B cell (primary cell): ENCODE data around the gene ZBTB24. TPM values are rescaled to one million over a fixed set of nuclear protein-coding genes. Genes with fewer than 3 reads are reported as not detected.

Experiments
- ATAC-seq: fragments of 200-7000 bp; cut with Tn5 transposase; one replicate; pipeline ENCODE4 v1.10.0; 2021; ENCODE audit warnings: low read depth, mild to moderate bottlenecking, moderate number of reproducible peaks, moderate library complexity
- CTCF ChIA-PET: fragments of 350-600 bp; sonication (Branson Sonifier 250); formaldehyde crosslinking; loops from one replicate; lab custom pipeline; 2021; ENCODE audit warnings: antibody characterized with exemption, inconsistent platforms; lab: Charles Lee
- POLR2A ChIA-PET: fragments of 350-600 bp; sonication (Branson Sonifier 250); formaldehyde crosslinking; loops from one replicate; lab custom pipeline; 2021; ENCODE audit warnings: antibody characterized with exemption; lab: Charles Lee
- DNase-seq: peaks from one replicate; pipeline ENCODE4 v3.0.0; 2013
- H2AFZ ChIP-seq: 2 replicates; pipeline ENCODE4 v1.6.1; 2012; ENCODE audit warnings: mild to moderate bottlenecking, low read depth, low read length; ENCODE audit not compliant: insufficient read depth, poor library complexity, severe bottlenecking
- H3K27ac ChIP-seq, 2 donors: 1 replicate in 1 of 2; 2 replicates in 1 of 2; pipeline ENCODE4 v1.5.1; 2012 to 2013; ENCODE audit warnings: low read length in 2 of 2, mild to moderate bottlenecking in 2 of 2, moderate library complexity in 1 of 2
- H3K27me3 ChIP-seq, 4 experiments: fragments of 200-600 bp in 1 of 4; sonication (generic) in 1 of 4; replicated peaks in 1 of 4; 1 replicate in 2 of 4; 2 replicates in 2 of 4; pipeline versions ENCODE4 v1.6.1 to v1.7.0; 2013 to 2016; ENCODE audit warnings: low read length in 3 of 4, mild to moderate bottlenecking in 2 of 4, mixed read lengths in 1 of 4, moderate library complexity in 1 of 4; ENCODE audit not compliant: insufficient read depth in 4 of 4, control insufficient read depth in 3 of 4; ENCODE audit errors: control extremely low read depth in 1 of 4
- H3K36me3 ChIP-seq, 2 experiments: replicated peaks in 1 of 2; 1 replicate in 1 of 2; 2 replicates in 1 of 2; pipeline versions ENCODE4 v1.6.1 to v1.7.1; 2013; ENCODE audit warnings: low read length in 1 of 2; ENCODE audit not compliant: insufficient read depth in 2 of 2, control insufficient read depth in 1 of 2; ENCODE audit errors: control extremely low read depth in 1 of 2, extremely low read depth in 1 of 2
- H3K4me1 ChIP-seq, 2 donors: fragments of 200-600 bp in 1 of 2; sonication (generic) in 1 of 2; 1 replicate in 1 of 2; 2 replicates in 1 of 2; pipeline versions ENCODE4 v1.5.1 to v1.6.1; 2013 to 2017; ENCODE audit warnings: low read length in 2 of 2; ENCODE audit not compliant: control insufficient read depth in 2 of 2, insufficient read depth in 2 of 2
- H3K4me2 ChIP-seq: replicated peaks from 2 replicates; pipeline ENCODE3; 2012; ENCODE audit warnings: mild to moderate bottlenecking, low read depth, low read length; ENCODE audit not compliant: poor library complexity, severe bottlenecking
- H3K4me3 ChIP-seq, 5 experiments: fragments of 200-600 bp in 1 of 5; sonication (generic) in 1 of 5; 1 replicate in 3 of 5; 2 replicates in 2 of 5; pipeline versions ENCODE4 v1.5.1 to v1.7.0; 2011 to 2016; ENCODE audit warnings: low read length in 4 of 5, mild to moderate bottlenecking in 4 of 5, low read depth in 2 of 5, control low read depth in 1 of 5, moderate library complexity in 1 of 5; ENCODE audit not compliant: insufficient read depth in 1 of 5; ENCODE audit errors: control extremely low read depth in 1 of 5, extremely low read depth in 1 of 5
- H3K79me2 ChIP-seq: fragments of 200-600 bp; sonication (generic); one replicate; pipeline ENCODE4 v1.6.0; 2016; ENCODE audit warnings: low read length; ENCODE audit not compliant: control insufficient read depth, insufficient read depth
- H3K9ac ChIP-seq: fragments of 200-600 bp; sonication (generic); 2 replicates; pipeline ENCODE4 v1.6.1; 2017; ENCODE audit warnings: mild to moderate bottlenecking, low read length, moderate library complexity
- H3K9me3 ChIP-seq, 3 donors: one replicate each; pipeline versions ENCODE4 v1.6.1 to v1.7.1; 2013; ENCODE audit warnings: low read length in 2 of 3; ENCODE audit not compliant: control insufficient read depth in 2 of 3, insufficient read depth in 1 of 3; ENCODE audit errors: control extremely low read depth in 1 of 3
- H4K20me1 ChIP-seq: 2 replicates; pipeline ENCODE4 v1.6.0; 2012; ENCODE audit warnings: mild to moderate bottlenecking, low read length; ENCODE audit not compliant: insufficient read depth, control insufficient read depth, poor library complexity, severe bottlenecking
- H3K27ac Mint-ChIP-seq: one replicate; pipeline ENCODE4 v1.8.0; 2021; ENCODE audit warnings: mixed read lengths
- H3K27me3 Mint-ChIP-seq: one replicate; pipeline ENCODE4 v1.8.0; 2021; ENCODE audit warnings: mixed read lengths
- H3K4me1 Mint-ChIP-seq: one replicate; pipeline ENCODE4 v1.8.0; 2021; ENCODE audit warnings: mixed read lengths
- H3K4me3 Mint-ChIP-seq: one replicate; pipeline ENCODE4 v1.8.0; 2021; ENCODE audit warnings: mixed read lengths
- H3K9me3 Mint-ChIP-seq: one replicate; pipeline ENCODE4 v1.8.0; 2022; ENCODE audit warnings: mixed read lengths; ENCODE audit not compliant: insufficient read depth
- EZH2 ChIP-seq: IDR thresholded peaks from 2 replicates; pipeline ENCODE4 v1.6.1; 2012; ENCODE audit warnings: borderline replicate concordance, low read depth, mild to moderate bottlenecking, moderate library complexity, low read length; ENCODE audit not compliant: insufficient read depth, poor library complexity, severe bottlenecking
- WGBS: methylation state at CpG from one replicate; pipeline ENCODE4 v1.1.5; 2013; ENCODE audit warnings: missing lambda C conversion rate; ENCODE audit not compliant: insufficient coverage; 5-methylcytosine and 5-hydroxymethylcytosine counted together
- intact Hi-C: fragments of 100-400 bp; cut with micrococcal nuclease; formaldehyde crosslinking; loops from one replicate; pipeline ENCODE4 v1.10.0; 2022
- polyA plus RNA-seq: library from polyadenylated mRNA; depleted of rRNA; stranded (reverse); fragments of >200 nt; gene quantifications from 2 replicates; pipeline ENCODE4 v1.2.3, GENCODE V29; 2012
- total RNA-seq, 2 donors: library from RNA; stranded (reverse); fragments of 120-200 nt in 1 of 2; gene quantifications; 1 replicate in 1 of 2; 2 replicates in 1 of 2; pipeline versions ENCODE4 v1.2.3 to v1.2.4, GENCODE V29; 2013 to 2022
- TF ChIP-seq, protein P1 (sequence below): fragments of 200-600 bp; IDR thresholded peaks from one replicate; pipeline ENCODE4 v1.8.0; 2022; ENCODE audit warnings: antibody characterized with exemption, mild to moderate bottlenecking

The ZBTB24 gene
- total and polyA plus RNA-seq, 2 donors (not counting 1 experiment from before 2014, with no cell fraction given), result 10.6 to 31.4 TPM

DNA sequence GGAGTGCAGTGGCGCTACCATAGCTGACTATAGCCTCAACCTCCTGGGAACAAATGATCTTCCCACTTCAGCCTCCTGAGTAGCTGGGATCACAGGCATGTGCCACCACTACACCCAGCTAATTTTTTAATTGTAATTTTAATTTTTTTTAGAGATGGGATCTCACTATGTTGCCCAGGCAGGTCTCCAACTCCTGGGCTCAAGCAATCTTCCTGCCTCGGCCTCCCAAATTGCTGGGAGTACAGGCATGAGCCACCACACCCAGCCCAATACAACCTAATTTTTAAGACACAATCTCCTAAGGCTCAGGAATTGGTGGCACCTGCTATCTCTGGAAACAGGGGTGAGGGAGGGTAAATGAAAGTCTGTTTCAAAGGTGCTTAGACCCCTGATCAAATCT lies 5.8 kb downstream of the ZBTB24 start:
- Histone ChIP-seq H4K20me1 (peaks cover 18% of the 10 kb centered on the region), H3K9ac (peak overlapping the region; percentile 68), H2AFZ (no peak overlapping the region), H3K4me2 (peak overlapping the region; percentile 91), H3K27me3 (no peaks in the 10 kb centered on the region), H3K4me3 (peak overlapping the region in 2 of 5 experiments; percentile 12 to 34), H3K9me3 (no peaks in the 10 kb centered on the region), H3K79me2 (peaks cover 86% of the 10 kb centered on the region), H3K4me1 (peaks cover 64 to 69% of the 10 kb centered on the region in 2 donors), H3K36me3 (peaks cover 6 to 64% of the 10 kb centered on the region in 2 experiments), H3K27ac (peak overlapping the region in 1 of 2 donors; percentile 81)
- intact Hi-C loops, result no loop called here
- TF ChIP-seq, protein P1, sequence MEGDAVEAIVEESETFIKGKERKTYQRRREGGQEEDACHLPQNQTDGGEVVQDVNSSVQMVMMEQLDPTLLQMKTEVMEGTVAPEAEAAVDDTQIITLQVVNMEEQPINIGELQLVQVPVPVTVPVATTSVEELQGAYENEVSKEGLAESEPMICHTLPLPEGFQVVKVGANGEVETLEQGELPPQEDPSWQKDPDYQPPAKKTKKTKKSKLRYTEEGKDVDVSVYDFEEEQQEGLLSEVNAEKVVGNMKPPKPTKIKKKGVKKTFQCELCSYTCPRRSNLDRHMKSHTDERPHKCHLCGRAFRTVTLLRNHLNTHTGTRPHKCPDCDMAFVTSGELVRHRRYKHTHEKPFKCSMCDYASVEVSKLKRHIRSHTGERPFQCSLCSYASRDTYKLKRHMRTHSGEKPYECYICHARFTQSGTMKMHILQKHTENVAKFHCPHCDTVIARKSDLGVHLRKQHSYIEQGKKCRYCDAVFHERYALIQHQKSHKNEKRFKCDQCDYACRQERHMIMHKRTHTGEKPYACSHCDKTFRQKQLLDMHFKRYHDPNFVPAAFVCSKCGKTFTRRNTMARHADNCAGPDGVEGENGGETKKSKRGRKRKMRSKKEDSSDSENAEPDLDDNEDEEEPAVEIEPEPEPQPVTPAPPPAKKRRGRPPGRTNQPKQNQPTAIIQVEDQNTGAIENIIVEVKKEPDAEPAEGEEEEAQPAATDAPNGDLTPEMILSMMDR, result no peak
- TF ChIP-seq EZH2, result no peak
- no peaks in the 10 kb centered on the region for H3K27me3 Mint-ChIP-seq
- DNase-seq (no peak), ATAC-seq (no peak)
- WGBS, result 100% methylated on average over 1 of the region's 2 CpGs
- peaks cover 82% of the 10 kb centered on the region for H3K4me1 Mint-ChIP-seq
- H3K4me3 Mint-ChIP-seq, result peak overlapping the region; percentile 86
- H3K27ac Mint-ChIP-seq, result peak overlapping the region; percentile 84
- ChIA-PET CTCF (interaction anchor here (1.1 kb wide), 1 partner anchor 18 kb away, joined by 3 read pairs; no protein-coding TSS in a partner anchor), POLR2A (no interaction called here)
- no peaks in the 10 kb centered on the region for H3K9me3 Mint-ChIP-seq

DNA sequence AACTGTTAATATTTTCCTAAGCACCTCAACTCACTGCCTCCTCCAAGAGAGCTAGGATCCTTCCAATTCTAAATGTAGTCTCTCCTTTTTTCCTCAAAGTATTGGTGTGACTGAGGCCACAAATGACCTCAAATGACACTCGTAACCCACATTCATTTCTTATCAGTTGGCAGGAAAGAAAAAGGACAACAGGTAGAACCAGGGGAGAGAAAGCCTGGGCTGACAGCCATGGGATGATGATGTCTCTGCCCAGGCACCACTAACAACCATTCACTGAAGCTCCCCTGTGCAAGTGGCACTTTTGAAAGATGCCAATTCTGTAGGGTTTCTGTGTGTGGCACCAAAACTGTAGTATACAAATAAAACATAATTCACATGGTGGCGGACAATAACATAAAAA lies 7.4 kb downstream of the ZBTB24 start:
- no CpG with 5 or more reads among the region's 2 CpGs for WGBS
- Histone ChIP-seq H4K20me1 (peaks cover 33% of the 10 kb centered on the region), H3K9me3 (no peaks in the 10 kb centered on the region), H3K9ac (no peak overlapping the region), H3K4me2 (no peak overlapping the region), H3K4me3 (no peak overlapping the region), H3K4me1 (peaks cover 57 to 62% of the 10 kb centered on the region in 2 donors), H3K27ac (peak overlapping the region in 1 of 2 donors; percentile 35), H3K27me3 (no peaks in the 10 kb centered on the region), H3K36me3 (peaks cover 1 to 66% of the 10 kb centered on the region in 2 experiments), H2AFZ (no peak overlapping the region), H3K79me2 (peaks cover 86% of the 10 kb centered on the region)
- Mint-ChIP-seq H3K4me3 (no peak overlapping the region), H3K4me1 (peaks cover 80% of the 10 kb centered on the region), H3K27ac (no peak overlapping the region), H3K27me3 (no peaks in the 10 kb centered on the region), H3K9me3 (no peaks in the 10 kb centered on the region)
- POLR2A ChIA-PET, result no interaction called here
- DNase-seq (no peak), ATAC-seq (no peak)
- intact Hi-C loops, result no loop called here
- CTCF ChIA-PET, result no interaction called here
- TF ChIP-seq EZH2, result no peak
